HEK293 (cell line): ENCODE data around the gene IL12RB1.
A peak's percentile ranks its signal among the peaks of the same experiment; 100 is the strongest.

Source experiments
- MYNN ChIP-seq: fragments of 450-650 bp; formaldehyde crosslinking; IDR thresholded peaks from 2 replicates; pipeline ENCODE4 v1.5.1; 2016; ENCODE audit warnings: missing biosample characterization, missing genetic modification characterization, borderline replicate concordance
- OVOL3 ChIP-seq: fragments of 450-650 bp; formaldehyde crosslinking; IDR thresholded peaks from 2 replicates; pipeline ENCODE4 v1.5.1; 2016; ENCODE audit warnings: missing biosample characterization, missing genetic modification characterization
- PATZ1 ChIP-seq: fragments of 450-650 bp; formaldehyde crosslinking; IDR thresholded peaks from 2 replicates; pipeline ENCODE4 v1.5.1; 2016; ENCODE audit warnings: missing biosample characterization, missing genetic modification characterization
- PRDM1 ChIP-seq: fragments of 450-650 bp; formaldehyde crosslinking; IDR thresholded peaks from 2 replicates; pipeline ENCODE4; 2016; ENCODE audit warnings: missing biosample characterization, missing genetic modification characterization
- REPIN1 ChIP-seq: fragments of 450-650 bp; formaldehyde crosslinking; IDR thresholded peaks from 2 replicates; pipeline ENCODE4 v1.5.1; 2017; ENCODE audit warnings: missing biosample characterization, missing genetic modification characterization, low read depth
- SCRT2 ChIP-seq: fragments of 450-650 bp; formaldehyde crosslinking; IDR thresholded peaks from 2 replicates; pipeline ENCODE4 v1.5.1; 2016; ENCODE audit warnings: missing biosample characterization, missing genetic modification characterization
- TRIM28 ChIP-seq: IDR thresholded peaks from 2 replicates; pipeline ENCODE4 v1.6.1; 2011; ENCODE audit warnings: low read length, control low read depth, borderline replicate concordance
- YY1 ChIP-seq: fragments of 450-650 bp; formaldehyde crosslinking; IDR thresholded peaks from 2 replicates; pipeline ENCODE4 v1.5.1; 2018; ENCODE audit warnings: missing biosample characterization, missing genetic modification characterization
- ZBTB10 ChIP-seq: fragments of 450-650 bp; formaldehyde crosslinking; IDR thresholded peaks from 2 replicates; pipeline ENCODE4 v1.5.1; 2016; ENCODE audit warnings: missing biosample characterization, missing genetic modification characterization
- ZBTB8A ChIP-seq: fragments of 450-650 bp; formaldehyde crosslinking; IDR thresholded peaks from 2 replicates; pipeline ENCODE4 v1.5.1; 2016; ENCODE audit warnings: missing biosample characterization, missing genetic modification characterization
- ZEB2 ChIP-seq: fragments of 450-650 bp; formaldehyde crosslinking; IDR thresholded peaks from 2 replicates; pipeline ENCODE4 v1.5.1; 2016; ENCODE audit warnings: missing biosample characterization, missing genetic modification characterization
- ZFP3 ChIP-seq: fragments of 450-650 bp; formaldehyde crosslinking; IDR thresholded peaks from 2 replicates; pipeline ENCODE4 v1.5.1; 2016; ENCODE audit warnings: low read depth, missing biosample characterization, missing genetic modification characterization
- ZFP37 ChIP-seq: fragments of 450-650 bp; formaldehyde crosslinking; IDR thresholded peaks from 2 replicates; pipeline ENCODE4 v1.5.1; 2016; ENCODE audit warnings: missing biosample characterization, missing genetic modification characterization
- ZFP41 ChIP-seq: fragments of 450-650 bp; formaldehyde crosslinking; IDR thresholded peaks from 2 replicates; pipeline ENCODE4 v1.5.1; 2016; ENCODE audit warnings: missing biosample characterization, missing genetic modification characterization, borderline replicate concordance
- ZFP69B ChIP-seq: fragments of 450-650 bp; formaldehyde crosslinking; IDR thresholded peaks from 2 replicates; pipeline ENCODE4 v1.5.1; 2016; ENCODE audit warnings: missing biosample characterization, missing genetic modification characterization
- ZNF10 ChIP-seq: fragments of 450-650 bp; formaldehyde crosslinking; IDR thresholded peaks from 2 replicates; pipeline ENCODE4 v1.5.1; 2017; ENCODE audit warnings: missing biosample characterization, missing genetic modification characterization
- ZNF174 ChIP-seq: fragments of 450-650 bp; formaldehyde crosslinking; IDR thresholded peaks from 2 replicates; pipeline ENCODE4 v1.5.0; 2017; ENCODE audit warnings: missing biosample characterization, mild to moderate bottlenecking, missing genetic modification characterization
- ZNF175 ChIP-seq: fragments of 450-650 bp; formaldehyde crosslinking; IDR thresholded peaks from 2 replicates; pipeline ENCODE4 v1.5.1; 2016; ENCODE audit warnings: missing biosample characterization, missing genetic modification characterization
- ZNF184 ChIP-seq: fragments of 450-650 bp; IDR thresholded peaks from 2 replicates; pipeline ENCODE4 v1.5.1; 2018; ENCODE audit warnings: missing biosample characterization, mild to moderate bottlenecking, missing genetic modification characterization
- ZNF19 ChIP-seq: fragments of 450-650 bp; formaldehyde crosslinking; IDR thresholded peaks from 2 replicates; pipeline ENCODE4; 2016; ENCODE audit warnings: missing biosample characterization, missing genetic modification characterization, low read depth
- ZNF223 ChIP-seq: fragments of 450-650 bp; formaldehyde crosslinking; IDR thresholded peaks from 2 replicates; pipeline ENCODE4 v1.5.1; 2016; ENCODE audit warnings: missing biosample characterization, missing genetic modification characterization
- ZNF23 ChIP-seq: fragments of 450-650 bp; formaldehyde crosslinking; IDR thresholded peaks from 2 replicates; pipeline ENCODE4 v1.5.1; 2016; ENCODE audit warnings: missing biosample characterization, missing genetic modification characterization, borderline replicate concordance
- ZNF302 ChIP-seq: fragments of 450-650 bp; formaldehyde crosslinking; IDR thresholded peaks from 2 replicates; pipeline ENCODE4 v1.5.1; 2016; ENCODE audit warnings: missing biosample characterization, missing genetic modification characterization, low read depth
- ZNF341 ChIP-seq: fragments of 450-650 bp; formaldehyde crosslinking; IDR thresholded peaks from 2 replicates; pipeline ENCODE4; 2016; ENCODE audit warnings: low read depth, missing biosample characterization, missing genetic modification characterization
- ZNF423 ChIP-seq: fragments of 450-650 bp; formaldehyde crosslinking; IDR thresholded peaks from 2 replicates; pipeline ENCODE4 v1.5.1; 2016; ENCODE audit warnings: missing biosample characterization, missing genetic modification characterization
- ZNF433 ChIP-seq: fragments of 450-650 bp; formaldehyde crosslinking; IDR thresholded peaks from 2 replicates; pipeline ENCODE4 v1.5.1; 2016; ENCODE audit warnings: missing biosample characterization, missing genetic modification characterization, low read depth
- ZNF48 ChIP-seq: fragments of 450-650 bp; formaldehyde crosslinking; IDR thresholded peaks from 2 replicates; pipeline ENCODE4 v1.5.1; 2016; ENCODE audit warnings: missing biosample characterization, missing genetic modification characterization
- ZNF548 ChIP-seq: fragments of 450-650 bp; formaldehyde crosslinking; IDR thresholded peaks from 2 replicates; pipeline ENCODE4 v1.5.1; 2016; ENCODE audit warnings: missing biosample characterization, missing genetic modification characterization
- ZNF555 ChIP-seq: fragments of 450-650 bp; formaldehyde crosslinking; conservative IDR thresholded peaks from 2 replicates; pipeline ENCODE4 v1.5.1; 2017; ENCODE audit warnings: missing biosample characterization, mild to moderate bottlenecking, missing genetic modification characterization, inconsistent platforms
- ZNF623 ChIP-seq: fragments of 450-650 bp; formaldehyde crosslinking; IDR thresholded peaks from 2 replicates; pipeline ENCODE4 v1.5.1; 2016; ENCODE audit warnings: missing biosample characterization, missing genetic modification characterization
- ZNF776 ChIP-seq: fragments of 450-650 bp; formaldehyde crosslinking; IDR thresholded peaks from 2 replicates; pipeline ENCODE4 v1.5.0; 2017; ENCODE audit warnings: missing biosample characterization, missing genetic modification characterization, borderline replicate concordance
- ZSCAN5A ChIP-seq: fragments of 450-650 bp; formaldehyde crosslinking; IDR thresholded peaks from 2 replicates; pipeline ENCODE4 v1.5.1; 2016; ENCODE audit warnings: missing biosample characterization, missing genetic modification characterization

IL12RB1 gene

GRCh38 chr19:18117692-18118378 is 31.1 kb upstream of the IL12RB1 start (continued):
- TF ChIP-seq PATZ1 (peak; percentile 85), ZNF23 (tag by site-specific recombination) (no peak), ZNF423 (tag by site-specific recombination) (no peak), REPIN1 (tag by site-specific recombination) (no peak), ZNF175 (no peak), ZNF341 (tag by site-specific recombination) (no peak), ZNF433 (tag by site-specific recombination) (no peak), ZNF19 (tag by site-specific recombination) (no peak), ZFP37 (tag by site-specific recombination) (no peak), ZNF223 (tag by site-specific recombination) (no peak), ZNF302 (tag by site-specific recombination) (no peak), ZFP69B (tag by site-specific recombination) (no peak), ZNF548 (no peak), ZBTB10 (0 out of 2 replicates have a peak, but pooled peaks have one; percentile 28), ZNF623 (no peak), ZEB2 (tag by site-specific recombination) (no peak), OVOL3 (tag by site-specific recombination) (no peak), ZFP3 (tag by site-specific recombination) (no peak), ZFP41 (no peak), YY1 (tag by site-specific recombination) (no peak), ZNF174 (no peak), ZNF184 (tag by site-specific recombination) (no peak), ZNF776 (tag by site-specific recombination) (no peak), TRIM28 (no peak), MYNN (tag by site-specific recombination) (no peak), ZNF10 (tag by site-specific recombination) (no peak), ZNF555 (tag by site-specific recombination) (no peak), PRDM1 (no peak), ZSCAN5A (tag by site-specific recombination) (no peak), SCRT2 (no peak), ZBTB8A (tag by site-specific recombination) (peak; percentile 63), ZNF48 (tag by site-specific recombination) (no peak)
